ENCODE measurements around the gene PTPN23. TPM values are rescaled to one million over a fixed set of nuclear protein-coding genes. Genes with fewer than 3 reads are reported as not detected.

Gene PTPN23
- total and polyA plus RNA-seq, 2 of the 13 experiments (the other 11 are each of a cell fraction or from before 2014, with no cell fraction given), result 2.3 to 3.7 TPM

DNA sequence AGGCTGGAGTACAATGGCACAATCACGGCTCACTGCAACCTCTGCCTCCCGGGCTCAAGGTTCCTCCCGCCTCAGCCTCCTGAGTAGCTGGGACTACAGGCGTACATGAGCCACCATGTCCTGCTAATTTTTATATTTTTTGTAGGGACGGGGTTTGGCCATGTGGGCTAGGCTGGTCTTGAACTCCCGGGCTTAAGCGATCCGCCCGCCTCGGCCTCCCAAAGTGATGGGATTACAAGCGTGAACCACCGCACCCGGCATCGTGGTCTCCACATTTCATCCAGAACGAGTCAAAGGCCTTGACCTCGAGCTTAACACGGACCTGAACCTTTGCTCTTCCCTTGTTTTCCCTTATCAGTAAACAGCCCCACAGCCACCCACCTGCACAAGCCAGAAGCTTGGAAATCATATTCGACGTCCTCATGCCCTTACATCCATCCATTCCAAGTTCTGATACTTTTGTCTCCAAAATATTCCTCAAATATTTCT is 1.4 kb upstream of the PTPN23 start (continued):
- TF ChIP-seq ZHX2 (IDR thresholded peaks at IDR 0.05; ENCODE audit: low read depth) (peak; percentile 14; the same call in 1 of the 2 replicates), ZHX2 (CRISPR knock-in tag; IDR thresholded peaks at IDR 0.05; ENCODE audit: borderline replicate concordance) (no peak), ZNF800 (CRISPR knock-in tag; IDR thresholded peaks at IDR 0.05) (peak; percentile 57; the same call in 1 of the 2 replicates), KAT7 (CRISPR knock-in tag; IDR thresholded peaks at IDR 0.05; ENCODE audit: borderline replicate concordance) (no peak), MYNN (CRISPR knock-in tag; IDR thresholded peaks at IDR 0.05; ENCODE audit: low read depth) (no peak), EED (CRISPR knock-in tag; IDR thresholded peaks at IDR 0.05) (no peak; the same call in 1 of the 2 replicates), ZBTB25 (CRISPR knock-in tag; IDR thresholded peaks at IDR 0.05) (peak; percentile 72; the same call in 1 of the 2 replicates)
- TF ChIP-seq, protein P1, sequence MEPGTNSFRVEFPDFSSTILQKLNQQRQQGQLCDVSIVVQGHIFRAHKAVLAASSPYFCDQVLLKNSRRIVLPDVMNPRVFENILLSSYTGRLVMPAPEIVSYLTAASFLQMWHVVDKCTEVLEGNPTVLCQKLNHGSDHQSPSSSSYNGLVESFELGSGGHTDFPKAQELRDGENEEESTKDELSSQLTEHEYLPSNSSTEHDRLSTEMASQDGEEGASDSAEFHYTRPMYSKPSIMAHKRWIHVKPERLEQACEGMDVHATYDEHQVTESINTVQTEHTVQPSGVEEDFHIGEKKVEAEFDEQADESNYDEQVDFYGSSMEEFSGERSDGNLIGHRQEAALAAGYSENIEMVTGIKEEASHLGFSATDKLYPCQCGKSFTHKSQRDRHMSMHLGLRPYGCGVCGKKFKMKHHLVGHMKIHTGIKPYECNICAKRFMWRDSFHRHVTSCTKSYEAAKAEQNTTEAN (CRISPR knock-in tag; conservative IDR thresholded peaks at IDR 0.05), result peak; percentile 84
- TF ChIP-seq, protein P2, sequence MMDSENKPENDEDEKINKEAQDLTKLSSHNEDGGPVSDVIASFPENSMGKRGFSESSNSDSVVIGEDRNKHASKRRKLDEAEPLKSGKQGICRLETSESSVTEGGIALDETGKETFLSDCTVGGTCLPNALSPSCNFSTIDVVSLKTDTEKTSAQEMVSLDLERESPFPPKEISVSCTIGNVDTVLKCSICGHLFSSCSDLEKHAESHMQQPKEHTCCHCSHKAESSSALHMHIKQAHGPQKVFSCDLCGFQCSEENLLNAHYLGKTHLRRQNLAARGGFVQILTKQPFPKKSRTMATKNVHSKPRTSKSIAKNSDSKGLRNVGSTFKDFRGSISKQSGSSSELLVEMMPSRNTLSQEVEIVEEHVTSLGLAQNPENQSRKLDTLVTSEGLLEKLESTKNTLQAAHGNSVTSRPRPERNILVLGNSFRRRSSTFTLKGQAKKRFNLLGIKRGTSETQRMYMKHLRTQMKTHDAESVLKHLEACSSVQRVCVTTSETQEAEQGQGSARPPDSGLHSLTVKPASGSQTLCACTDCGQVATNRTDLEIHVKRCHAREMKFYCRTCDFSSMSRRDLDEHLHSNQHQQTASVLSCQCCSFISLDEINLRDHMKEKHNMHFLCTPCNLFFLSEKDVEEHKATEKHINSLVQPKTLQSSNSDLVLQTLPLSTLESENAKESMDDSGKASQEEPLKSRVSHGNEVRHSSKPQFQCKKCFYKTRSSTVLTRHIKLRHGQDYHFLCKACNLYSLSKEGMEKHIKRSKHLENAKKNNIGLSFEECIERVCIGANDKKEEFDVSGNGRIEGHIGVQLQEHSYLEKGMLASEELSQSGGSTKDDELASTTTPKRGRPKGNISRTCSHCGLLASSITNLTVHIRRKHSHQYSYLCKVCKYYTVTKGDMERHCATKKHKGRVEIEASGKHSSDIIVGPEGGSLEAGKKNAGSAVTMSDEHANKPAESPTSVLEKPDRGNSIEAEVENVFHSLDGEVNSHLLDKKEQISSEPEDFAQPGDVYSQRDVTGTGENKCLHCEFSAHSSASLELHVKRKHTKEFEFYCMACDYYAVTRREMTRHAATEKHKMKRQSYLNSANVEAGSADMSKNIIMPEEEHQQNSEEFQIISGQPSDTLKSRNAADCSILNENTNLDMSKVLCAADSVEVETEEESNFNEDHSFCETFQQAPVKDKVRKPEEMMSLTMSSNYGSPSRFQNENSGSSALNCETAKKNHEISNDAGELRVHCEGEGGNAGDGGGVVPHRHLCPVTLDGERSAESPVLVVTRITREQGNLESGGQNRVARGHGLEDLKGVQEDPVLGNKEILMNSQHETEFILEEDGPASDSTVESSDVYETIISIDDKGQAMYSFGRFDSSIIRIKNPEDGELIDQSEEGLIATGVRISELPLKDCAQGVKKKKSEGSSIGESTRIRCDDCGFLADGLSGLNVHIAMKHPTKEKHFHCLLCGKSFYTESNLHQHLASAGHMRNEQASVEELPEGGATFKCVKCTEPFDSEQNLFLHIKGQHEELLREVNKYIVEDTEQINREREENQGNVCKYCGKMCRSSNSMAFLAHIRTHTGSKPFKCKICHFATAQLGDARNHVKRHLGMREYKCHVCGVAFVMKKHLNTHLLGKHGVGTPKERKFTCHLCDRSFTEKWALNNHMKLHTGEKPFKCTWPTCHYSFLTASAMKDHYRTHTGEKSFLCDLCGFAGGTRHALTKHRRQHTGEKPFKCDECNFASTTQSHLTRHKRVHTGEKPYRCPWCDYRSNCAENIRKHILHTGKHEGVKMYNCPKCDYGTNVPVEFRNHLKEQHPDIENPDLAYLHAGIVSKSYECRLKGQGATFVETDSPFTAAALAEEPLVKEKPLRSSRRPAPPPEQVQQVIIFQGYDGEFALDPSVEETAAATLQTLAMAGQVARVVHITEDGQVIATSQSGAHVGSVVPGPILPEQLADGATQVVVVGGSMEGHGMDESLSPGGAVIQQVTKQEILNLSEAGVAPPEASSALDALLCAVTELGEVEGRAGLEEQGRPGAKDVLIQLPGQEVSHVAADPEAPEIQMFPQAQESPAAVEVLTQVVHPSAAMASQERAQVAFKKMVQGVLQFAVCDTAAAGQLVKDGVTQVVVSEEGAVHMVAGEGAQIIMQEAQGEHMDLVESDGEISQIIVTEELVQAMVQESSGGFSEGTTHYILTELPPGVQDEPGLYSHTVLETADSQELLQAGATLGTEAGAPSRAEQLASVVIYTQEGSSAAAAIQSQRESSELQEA (CRISPR knock-in tag; IDR thresholded peaks at IDR 0.05; ENCODE audit: not compliant biosample characterization), result no peak

Measured in HepG2 (cell line).